Stimulated activated CD8-positive, alpha-beta memory T cell treated with anti-CD3 and anti-CD28 coated beads, Interleukin-7, amount 100 ng/mL, for 48 hours (primary cell): ENCODE measurements around the gene CRACR2A.

Experiments
- DNase-seq, 2 donors: peaks; one replicate each; pipeline ENCODE4 v3.0.0-alpha.2; 2020; ENCODE audit warnings: low read depth in 1 of 2; ENCODE audit errors: extremely low read depth in 1 of 2

Gene CRACR2A

DNA sequence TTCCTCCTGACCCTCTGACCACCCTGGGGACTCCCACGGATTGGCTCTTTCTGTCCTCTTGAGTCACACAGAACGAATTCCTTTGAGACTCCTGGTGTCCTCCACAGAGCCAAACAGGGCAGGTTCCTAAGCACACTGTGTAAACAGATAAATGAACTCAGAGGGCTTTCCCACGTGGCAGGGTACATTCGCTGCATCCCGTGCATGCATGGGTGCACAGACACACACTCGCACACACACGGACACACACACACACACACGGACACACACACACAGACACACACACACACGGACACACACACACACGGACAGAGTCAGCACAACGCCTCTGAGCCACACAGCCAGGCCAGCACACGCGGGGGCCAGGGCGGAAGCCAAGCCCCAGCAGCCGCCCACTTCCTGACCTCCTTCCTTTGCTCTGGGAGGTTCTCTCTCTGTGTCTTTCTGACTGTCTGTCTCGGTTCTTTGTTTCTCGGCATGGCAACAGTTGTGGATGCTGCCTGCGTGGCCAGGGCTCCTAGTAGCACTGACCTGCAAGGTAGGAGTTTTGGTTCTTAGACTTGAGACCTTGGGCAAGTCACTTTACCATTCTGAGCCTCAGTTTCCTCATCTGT is 706 bp downstream of the CRACR2A start:
- peak; percentile 47 to 64 for DNase-seq

DNA sequence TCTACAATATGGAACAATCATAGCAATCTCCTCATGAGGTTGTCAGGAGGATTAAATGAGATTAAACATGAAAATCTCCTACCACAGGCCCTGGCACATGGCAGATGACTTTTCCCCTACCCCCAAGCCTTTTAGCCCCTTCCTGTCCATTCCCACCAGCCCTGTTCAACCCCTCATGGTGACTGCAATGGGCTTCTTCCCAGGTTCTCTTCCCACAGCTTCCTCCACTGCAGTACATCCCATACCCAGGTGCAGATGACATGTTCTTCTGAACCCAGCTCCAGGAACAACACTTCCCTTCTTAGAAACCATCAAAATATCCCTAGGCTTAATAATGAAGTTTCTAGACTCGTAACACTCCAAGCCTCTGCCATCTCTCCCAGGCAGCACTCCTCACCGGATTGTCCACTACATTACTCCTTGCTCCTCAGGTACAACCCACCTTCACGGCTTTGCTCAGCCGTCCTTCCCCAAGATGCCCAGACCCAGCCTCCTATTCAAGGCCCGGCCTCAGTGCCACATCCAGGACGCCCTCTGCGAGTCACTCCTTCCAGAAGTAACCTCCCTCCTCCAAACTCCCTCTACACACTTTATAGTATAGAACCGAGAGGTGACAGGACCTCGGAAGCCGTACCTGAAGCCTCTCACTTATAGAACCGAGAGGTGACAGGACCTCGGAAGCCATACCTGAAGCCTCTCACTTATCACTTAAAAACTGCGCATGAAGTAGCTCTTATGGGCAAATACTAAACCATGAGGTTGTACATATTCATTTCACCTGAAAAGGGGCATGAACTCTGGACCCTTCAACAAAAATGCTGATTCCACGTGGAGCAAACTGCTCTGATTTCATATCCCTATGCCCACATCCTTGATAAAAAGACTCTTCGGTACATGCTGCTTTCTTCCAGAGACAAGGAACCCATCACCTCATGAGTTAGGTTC is 1.5 kb downstream of the CRACR2A start:
- DNase-seq = no peak

GRCh38 chr12:3750616-3751015 is 2.3 kb downstream of the CRACR2A start:
- DNase-seq = no peak

GRCh38 chr12:3748620-3749019 is 4.3 kb downstream of the CRACR2A start:
- no peak for DNase-seq

DNA sequence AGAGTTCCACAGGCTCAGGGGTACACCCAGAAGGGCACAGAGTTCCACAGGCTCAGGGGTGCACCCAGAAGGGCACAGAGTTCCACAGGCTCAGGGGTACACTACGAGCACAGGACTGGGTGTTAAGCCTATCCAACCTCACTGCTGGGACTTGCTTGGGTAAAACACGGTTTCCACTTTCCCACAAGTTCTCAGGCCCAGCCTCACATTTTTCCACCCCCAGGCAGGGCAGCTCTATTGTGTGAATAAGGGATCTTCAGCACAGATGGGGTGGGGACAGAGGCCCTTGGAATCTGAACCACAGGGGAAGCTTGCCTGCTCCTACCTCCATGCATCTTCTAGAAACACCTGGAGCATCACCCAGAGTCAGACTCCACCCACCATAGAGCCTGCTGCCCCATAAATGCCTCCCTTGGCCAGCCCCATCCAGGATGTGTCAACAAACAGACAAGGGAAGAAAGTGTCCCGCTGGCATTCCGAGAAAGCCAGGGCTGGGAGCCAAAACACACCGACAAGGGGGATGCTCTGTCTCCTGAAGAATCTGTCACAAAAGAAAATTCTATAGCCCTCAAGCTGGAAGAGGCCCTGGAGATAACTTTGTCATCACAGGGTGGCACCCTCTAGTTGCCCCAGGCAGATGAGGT is 4.8 kb downstream of the CRACR2A start:
- no peak for DNase-seq

GRCh38 chr12:3747543-3747942 is 5.4 kb downstream of the CRACR2A start:
- DNase-seq = no peak

GRCh38 chr12:3746758-3747157 is 6.2 kb downstream of the CRACR2A start:
- no peak for DNase-seq

DNA sequence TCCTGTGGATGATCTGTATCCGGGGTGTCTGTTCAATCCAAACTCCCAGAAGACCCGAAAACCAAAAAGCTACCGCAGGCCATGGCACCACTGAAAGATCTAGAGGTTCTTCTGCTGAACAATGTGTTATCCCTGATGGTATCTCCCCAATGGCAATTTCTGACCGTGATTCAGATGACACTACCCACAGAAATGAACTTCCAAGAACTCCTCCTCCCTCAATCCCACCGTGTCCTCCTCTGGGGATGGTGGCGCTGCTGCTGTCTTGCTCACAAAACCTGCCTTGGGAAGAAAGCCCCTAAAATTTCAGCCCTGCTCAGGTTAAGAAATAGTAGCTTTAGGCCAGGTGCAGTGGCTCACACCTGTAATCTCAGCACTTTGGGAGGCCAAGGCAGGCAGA is 7.8 kb downstream of the CRACR2A start:
- DNase-seq = no peak

GRCh38 chr12:3744229-3744901 is 8.5 kb downstream of the CRACR2A start:
- no peak for DNase-seq

DNA sequence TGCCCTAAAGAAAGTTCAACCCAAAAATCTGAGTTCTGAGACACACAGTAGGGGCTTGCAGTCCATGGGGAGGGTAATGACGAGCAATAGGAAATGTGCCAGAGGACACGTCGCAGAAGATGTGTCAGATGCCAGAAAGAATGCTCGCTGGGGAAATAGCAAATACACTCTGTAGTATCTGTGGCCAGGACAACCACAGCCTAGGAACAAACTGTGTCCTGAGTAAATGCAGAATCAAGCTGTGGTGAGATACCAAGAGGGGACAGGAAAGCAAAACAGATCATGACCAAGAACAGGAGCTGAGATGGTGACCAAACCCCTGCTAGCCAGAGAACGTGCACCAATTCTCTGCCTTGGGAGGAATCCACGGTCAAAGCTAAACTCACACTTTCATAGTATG is 9.1 kb downstream of the CRACR2A start:
- peak in 1 of 2 donors; percentile 42 for DNase-seq

GRCh38 chr12:3741882-3742672 is 10.8 kb downstream of the CRACR2A start:
- DNase-seq = no peak

- DNase-seq = no peak
These were observed 12.3 kb downstream of the CRACR2A start for GRCh38 chr12:3740480-3741231.

DNA sequence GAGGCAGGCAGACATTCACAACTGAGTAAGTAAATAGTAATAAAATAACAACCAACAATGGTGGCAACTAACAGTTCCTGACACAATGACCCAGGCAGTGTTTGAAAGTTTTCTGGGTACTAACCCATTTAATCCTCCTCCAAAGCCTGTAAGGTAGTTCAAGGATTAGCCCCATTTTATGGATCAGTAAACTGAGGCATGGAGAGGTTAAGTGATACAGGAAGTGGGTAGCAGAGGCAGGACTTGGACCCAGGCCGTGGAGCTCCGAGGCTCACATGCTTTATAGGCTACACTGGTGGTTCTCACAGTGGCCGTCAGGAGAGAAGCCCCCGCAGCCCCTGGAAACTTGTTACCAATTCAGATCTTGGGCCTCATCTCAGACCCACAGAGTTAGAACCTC is 17.5 kb downstream of the CRACR2A start:
- DNase-seq = no peak

- no peak for DNase-seq
These were observed 20.0 kb downstream of the CRACR2A start for GRCh38 chr12:3732901-3733300.

DNA sequence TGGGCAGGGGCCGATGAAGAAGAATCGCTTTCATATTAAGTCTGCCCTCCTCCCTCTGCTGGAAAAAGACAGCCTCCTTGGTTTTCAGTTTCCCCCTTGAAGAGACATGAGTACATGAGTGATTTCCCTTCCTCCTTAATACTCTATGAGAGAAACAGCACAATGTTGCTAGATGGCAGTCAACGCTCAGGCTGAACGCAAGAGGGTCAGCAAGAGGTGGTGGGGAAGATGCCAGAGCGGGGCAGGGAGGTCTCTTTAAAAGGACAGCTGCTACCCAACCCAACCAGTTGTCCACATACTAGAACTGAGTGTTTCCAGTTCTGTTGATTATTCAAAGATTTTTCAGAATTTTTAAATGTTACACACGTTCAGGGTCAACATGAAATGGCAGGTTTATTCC is 22.8 kb downstream of the CRACR2A start:
- DNase-seq = no peak

DNA sequence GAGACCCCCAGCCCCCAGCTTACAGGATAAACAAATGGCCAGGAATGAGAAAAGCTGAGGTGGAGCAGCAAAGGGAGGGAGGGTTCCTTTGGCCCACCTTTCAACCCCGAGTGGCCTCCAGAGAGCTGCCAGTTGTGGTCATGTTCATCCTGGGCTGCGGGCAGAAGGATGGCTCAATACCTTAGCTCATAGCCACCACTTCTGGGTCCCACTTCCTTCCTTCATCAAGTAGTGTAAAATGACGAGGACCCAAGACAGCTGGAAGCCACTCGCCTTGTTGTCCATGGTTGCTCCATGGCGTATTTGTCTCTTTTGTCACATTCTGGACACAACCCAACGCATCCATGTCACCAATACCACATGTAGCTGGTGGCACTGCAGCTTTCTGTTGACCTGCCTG is 24.2 kb downstream of the CRACR2A start:
- no peak for DNase-seq

DNA sequence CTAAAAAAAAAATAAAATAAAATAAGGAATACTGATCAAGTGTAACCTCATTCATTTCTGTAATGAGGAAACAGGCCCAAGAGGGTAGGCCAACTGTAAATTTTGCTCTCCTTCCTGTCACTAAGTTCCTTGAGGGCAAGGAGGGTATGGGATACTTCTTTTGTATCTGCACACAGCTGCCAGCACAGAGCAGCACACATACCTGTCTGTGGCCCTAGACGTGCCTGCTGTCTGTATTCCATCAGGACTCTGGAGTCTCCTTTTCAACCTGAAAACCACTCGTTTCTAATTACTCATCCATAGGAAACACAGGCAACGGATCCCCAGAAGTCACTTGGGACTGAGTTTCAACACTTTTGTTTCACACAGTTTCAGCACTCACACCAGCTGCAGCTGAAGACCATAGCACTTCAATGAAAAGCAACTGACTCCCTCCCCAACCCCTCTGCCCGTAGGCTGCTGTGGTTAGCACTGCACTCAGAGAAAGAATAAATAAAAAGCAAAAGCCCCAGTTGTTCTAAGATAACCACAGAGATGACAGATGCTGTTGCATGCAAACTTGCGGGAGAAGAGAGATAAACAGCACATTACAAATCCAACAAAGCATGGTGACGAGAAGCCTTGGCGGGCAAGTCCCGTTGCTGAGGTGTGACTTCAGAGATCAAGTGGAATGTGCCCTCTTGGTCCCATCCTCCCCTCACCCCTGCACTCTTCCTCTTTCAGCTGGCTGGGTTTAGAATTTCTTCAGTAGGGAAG is 24.9 kb downstream of the CRACR2A start:
- no peak for DNase-seq

DNA sequence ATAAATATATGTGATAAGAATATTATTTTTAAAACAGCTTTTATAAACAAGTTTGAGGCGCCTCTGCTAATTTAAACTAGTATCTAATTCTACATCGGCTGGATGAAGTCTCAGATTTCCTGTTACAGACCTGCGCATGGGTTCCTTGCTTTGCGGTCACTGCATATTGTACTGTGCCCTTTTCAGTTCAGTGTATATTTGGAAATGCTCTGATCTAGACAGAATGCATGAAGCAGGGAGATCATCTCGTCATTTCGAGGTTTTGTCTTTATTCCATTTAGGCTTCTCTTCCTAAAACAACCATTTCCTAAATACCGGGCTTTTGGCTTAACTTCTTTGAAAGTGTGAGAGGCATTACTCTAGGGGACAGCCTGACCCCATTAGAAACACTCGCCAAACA is 25.6 kb downstream of the CRACR2A start:
- DNase-seq = no peak

GRCh38 chr12:3726456-3726855 is 26.5 kb downstream of the CRACR2A start:
- no peak for DNase-seq
